SK-MEL-5 (cell line): ENCODE data around the gene CAMK1D. TPM values are rescaled to one million over a fixed set of nuclear protein-coding genes. Genes with fewer than 3 reads are reported as not detected.
"Not testable (repeated sequence)": the region's sequence is repeated elsewhere in the genome, so short reads cannot be mapped to it uniquely, and the experiment has no call there.

Source experiments
- DNase-seq: peaks from one replicate; pipeline ENCODE4 v3.0.0-alpha.2; 2016; ENCODE audit warnings: low read depth, low spot score
- in situ Hi-C: cut with HindIII; loops from 2 replicates; pipeline ENCODE4 v1.10.0; 2016; ENCODE audit warnings: low sequenced_read_pairs, high pct_unique_total_duplicates, low pct_unique_long_range_greater_than_20kb
- total RNA-seq: library from RNA; depleted of rRNA; stranded (reverse); fragments of >200 nt; shearing (Covaris generic); gene quantifications from 2 replicates; pipeline ENCODE4 v1.2.3, GENCODE V29; 2014

CAMK1D gene
- total RNA-seq, 1 experiment from 2014 or later: 0.37 TPM

DNA sequence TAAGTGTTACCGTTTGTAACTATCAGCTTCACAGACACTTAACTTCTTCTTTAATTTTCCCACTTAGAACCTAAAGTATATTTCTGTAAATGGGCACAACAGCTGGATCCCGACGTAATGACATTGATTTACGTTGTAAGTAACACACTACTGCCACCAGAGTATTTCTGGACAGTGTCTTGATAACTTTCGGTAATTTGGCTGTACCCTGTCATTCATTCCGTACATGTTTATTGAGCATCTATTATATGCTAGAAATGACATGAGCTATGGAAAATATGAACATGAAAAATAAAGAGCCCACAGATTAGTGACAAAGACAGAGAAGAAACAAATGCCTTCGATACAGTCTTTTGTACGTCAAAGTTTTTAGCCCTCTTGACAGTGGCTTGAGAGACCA is 360.8 kb downstream of the CAMK1D start:
- in situ Hi-C loops: no loop called here
- no peak for DNase-seq

DNA sequence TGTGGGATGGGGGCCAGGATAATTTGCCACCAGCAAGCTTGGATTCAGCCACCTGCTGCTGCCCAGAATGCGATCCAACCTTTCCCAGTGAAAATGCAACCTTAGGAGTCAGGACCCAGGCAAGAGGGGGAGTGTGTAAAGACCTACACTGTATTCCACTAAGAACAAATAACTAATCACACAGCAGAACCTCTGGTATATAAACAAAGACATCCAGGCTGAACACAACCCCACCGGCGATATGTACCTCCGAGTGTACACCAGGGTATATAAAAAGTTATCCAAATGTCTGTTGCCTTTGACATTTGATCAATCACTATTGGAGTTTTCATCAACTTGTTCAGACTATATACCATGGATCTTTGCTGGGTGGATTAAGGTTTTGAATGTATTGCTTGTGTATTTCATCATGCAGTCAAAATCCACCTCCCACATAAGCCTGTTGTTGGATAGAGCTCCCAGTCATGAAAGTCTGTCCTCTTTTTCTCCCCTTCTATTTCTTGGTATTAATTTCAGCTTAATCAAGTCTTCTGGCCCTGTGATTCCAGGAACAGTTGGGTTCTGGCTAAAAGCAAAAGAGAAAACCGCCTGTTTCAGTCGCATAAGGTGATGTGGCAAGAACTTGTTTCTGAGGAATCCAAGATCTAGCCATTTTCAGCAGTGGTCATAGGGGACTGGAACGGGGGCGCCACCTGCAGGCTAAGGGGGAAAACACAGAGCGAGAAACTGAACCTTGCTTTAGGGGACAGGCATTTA is 361.4 kb downstream of the CAMK1D start:
- in situ Hi-C loops: no loop called here
- peak; percentile 72 for DNase-seq

DNA sequence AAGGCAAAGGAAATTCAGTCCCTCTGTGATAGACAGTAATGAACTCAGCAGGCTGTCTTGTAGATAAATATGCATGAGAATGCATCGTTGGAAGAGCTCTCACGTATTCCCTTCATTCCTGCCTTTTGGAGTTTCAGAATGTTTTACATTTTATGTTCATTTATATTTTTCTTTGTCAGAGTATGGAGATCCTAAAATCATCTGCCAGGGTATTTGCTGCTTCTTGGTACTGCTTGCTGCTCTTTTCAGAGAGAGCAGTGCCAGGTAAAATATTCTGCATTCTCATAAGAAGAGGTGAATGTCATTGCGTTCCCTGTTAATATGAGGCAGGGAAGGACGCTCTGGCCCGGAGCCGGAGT is 362.0 kb downstream of the CAMK1D start:
- no peak for DNase-seq
- in situ Hi-C loops: no loop called here

DNA sequence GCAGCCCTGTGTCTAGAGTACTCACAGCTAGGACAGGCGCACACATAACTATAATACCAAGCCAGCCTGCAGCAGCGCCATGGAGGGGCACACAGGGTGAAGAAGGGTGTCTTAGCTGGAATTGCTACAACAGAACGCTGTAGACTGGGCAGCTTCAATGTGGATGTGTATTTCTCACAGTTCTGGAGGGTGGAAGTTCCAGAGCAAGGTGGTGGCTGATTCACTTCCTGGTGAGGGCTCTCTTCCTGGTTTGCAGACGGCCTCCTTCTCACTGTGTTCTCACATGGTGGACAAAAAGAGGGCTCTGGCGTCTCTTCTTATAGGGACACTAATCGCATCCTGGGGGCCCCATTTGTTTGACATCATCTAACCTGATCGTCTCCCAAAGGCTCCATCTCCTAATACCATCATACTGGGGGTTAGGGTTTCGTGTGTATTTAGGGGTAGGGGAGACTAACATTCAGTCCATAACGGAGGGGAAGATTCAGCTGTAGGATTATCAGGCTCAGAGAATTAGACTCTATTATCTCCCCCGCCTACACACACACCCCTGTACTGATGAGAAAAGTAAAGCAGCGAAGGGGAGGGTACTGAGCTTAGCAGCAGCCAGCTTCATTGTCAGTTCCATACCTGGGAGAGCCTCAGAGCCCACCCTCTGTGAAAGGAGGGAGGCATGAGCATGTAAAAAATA is 363.1 kb downstream of the CAMK1D start:
- in situ Hi-C loops: no loop called here

DNA sequence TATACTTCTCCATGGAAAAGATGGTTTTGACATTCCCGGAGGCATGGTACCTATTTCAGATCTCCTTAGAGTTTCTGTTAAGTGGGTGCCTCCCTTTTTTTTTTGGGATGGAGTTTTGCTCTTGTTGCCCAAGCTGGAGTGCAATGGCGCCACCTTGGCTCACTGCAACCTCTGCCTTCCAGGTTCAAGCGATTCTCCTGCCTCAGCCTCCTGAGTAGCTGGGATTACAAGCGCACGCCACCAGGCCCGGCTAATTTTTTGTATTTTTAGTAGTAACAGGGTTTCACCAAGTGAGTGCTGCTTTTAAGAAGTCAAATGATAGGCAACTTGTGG is 363.6 kb downstream of the CAMK1D start:
- in situ Hi-C loops, DNase-seq: not testable (repeated sequence)

More for the DNA sequence above, 363.1 kb downstream of the CAMK1D start:
- DNase-seq: no peak

DNA sequence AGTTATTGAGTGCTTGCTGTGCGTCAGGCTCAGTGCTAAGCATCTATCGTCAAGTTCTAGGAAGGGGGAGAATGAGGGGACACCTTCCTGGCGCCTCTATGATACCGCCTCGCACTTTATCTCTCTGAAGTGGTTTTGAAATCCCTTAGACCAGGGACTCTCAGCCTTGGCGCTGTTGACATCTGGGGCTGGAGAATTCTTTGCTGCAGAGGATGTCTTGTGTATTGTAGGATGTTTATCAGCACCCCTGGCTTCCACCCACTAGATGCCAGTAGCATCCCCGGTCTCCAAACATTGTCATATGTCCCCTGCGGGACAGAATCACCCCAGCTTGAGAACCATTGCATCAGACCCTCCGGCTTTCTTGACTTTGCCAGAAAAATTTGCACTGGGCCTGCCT is 366.7 kb downstream of the CAMK1D start:
- no peak for DNase-seq
- in situ Hi-C loops: no loop called here

DNA sequence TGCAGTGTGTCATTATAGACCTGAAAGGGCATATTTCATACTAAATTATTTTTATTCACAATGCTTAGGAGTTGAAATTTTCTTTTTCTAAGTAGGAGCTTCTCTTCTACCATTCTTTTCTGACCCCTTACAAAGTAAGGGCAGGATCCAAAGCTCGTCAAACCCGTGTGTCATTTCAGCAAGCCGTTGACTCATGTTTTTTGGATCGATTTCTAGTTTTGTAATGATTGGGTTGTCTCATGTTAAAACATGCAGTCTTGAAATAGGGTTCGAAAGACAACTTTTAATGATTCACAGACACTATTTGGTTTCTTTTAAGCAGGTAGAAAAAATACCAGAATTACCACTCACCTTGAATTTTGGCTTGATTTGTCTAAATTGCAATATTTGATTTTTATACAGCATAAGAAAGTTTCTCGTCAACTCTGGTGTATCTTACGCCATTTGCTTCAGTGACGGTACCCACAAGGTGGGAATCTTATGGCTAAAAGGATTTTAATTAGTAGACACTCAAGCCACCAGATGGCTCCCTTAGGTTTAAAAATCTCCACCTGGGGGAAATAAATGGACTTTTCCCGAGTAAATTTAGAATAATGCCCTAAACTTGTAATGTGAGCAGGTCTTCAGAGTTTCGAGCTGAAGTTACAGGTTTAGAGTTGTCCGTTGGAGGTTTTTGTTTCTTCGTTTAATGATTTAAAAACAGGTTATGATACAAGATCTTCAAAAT is 368.8 kb downstream of the CAMK1D start:
- peak; percentile 19 for DNase-seq
- in situ Hi-C loops: no loop called here

DNA sequence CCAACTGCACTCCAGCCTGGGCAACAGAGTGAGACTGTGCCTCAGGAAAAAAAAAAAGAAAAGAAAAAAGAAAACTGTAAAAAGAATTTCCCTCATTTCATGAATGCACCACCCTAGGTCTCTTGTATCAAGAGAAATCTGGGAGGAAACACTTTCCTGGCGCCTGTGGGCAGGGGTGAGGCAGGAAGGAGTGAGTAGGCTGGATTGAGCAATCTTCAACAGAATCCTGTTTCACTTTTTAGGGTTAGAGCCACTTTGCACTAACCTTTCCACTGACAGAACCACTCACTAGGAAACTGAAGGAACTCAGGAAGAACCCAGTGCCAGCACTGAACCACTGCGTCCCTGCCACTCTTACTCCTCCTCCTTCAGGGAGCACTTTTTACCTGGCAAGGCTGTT is 370.0 kb downstream of the CAMK1D start:
- DNase-seq: no peak
- in situ Hi-C loops: no loop called here

DNA sequence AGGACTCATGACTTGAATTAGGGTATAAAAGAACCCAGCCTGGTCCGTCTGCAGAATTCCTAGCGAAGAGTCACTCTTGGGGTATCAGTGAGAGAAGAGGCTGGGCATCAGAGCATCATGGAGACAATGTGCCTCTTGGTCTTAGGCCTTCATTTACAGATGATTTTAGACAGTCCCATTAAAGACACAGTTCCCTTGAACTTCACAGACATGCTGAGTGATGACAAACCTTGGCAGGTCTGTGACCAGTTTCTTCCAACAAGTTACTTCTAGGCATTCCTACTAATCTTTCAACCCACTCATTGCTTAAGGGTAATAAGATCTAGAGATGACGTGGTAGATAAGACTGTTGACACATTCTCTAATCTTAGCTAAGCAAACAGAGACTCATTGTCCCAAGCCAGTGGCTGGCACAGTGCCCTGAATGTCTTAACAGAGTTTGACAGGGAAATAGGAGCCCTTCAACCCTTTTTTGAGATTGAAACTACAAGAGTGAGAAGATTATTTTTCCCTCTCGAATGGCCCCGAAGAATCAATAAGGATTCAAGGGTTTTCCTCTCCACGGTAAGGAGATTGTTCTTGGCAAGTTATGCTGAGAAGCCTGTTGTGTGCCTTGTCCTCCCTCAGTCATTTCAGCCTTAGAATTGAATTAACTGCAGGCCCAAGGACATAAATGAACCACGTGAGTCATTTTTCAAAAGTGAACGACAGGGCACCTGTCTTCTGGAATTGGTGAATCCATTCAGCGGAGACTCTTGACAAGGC is 371.1 kb downstream of the CAMK1D start:
- peak; percentile 57 for DNase-seq
- in situ Hi-C loops: no loop called here

DNA sequence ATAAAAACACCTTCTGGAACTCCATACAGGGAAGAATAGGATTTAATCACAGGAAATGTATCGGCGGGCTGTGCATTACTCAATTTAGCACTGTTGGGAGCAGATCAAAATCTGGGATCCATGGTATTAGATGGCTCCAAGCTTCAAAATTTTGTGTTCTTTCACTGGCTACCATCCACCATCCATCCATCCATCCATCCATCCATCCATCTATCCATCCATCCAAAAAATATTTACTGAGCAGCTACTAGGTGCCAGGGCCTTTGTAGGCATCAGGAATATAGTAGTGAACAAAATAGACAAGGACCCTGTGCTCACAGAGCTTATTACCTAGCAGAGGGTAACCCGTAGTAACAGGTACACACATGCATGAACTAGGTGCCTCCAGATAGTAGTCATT is 372.0 kb downstream of the CAMK1D start:
- in situ Hi-C loops: no loop called here
- DNase-seq: no peak

DNA sequence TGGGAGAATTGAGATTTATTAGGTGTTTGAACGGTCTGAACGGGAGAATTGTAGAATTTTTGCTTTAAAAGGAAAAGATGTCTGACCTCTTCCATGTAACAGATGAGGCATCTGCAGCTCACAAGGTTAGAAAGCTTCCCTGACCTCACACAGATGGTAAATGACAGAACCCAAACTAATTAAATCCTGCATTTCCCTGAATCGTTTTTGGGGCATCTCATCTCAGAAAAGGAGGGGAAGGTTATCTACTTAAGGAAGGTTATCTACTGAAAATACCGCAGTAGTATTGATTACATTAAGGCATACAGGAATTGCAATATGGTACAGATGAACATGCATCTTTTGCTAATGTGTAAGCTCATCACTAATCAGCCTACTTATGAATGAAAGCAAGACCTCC is 373.9 kb downstream of the CAMK1D start:
- DNase-seq: no peak
- in situ Hi-C loops: no loop called here

DNA sequence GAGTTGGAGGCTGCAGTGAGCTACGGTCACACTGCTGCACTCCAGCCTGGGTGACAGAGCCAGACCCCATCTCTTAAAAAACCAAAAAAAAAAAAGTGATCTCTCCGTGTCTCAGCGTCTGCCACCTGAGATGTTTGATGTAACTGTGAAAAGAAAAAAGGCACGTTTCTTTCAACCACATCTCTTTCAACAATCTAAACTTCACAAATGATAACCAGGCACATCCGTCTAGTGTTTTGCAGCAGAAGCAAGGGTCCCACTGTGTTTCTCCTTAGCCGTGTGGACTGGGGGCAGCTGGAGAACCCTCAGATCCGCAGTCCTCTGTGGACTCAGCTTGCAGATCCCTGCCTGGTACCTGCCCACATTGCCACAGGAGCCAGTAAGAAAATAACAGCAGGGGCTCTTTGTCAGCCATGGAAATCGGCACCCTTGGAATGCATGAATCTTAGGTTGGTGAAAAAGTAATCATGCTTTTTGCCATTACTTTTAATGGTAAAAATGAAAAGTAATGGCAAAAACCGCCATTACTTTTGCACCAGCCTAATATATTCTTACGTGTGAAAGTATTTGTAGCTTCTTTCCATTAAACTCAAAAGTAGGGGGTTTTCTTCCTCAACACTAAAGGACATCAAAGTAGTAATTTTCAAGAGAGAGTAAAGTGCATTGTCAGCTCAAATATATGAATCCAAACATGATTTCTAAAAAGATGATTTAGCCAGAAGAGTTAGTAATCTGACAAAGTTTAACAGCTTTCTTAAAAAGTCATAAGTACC is 375.6 kb downstream of the CAMK1D start:
- DNase-seq: no peak
- in situ Hi-C loops: no loop called here

DNA sequence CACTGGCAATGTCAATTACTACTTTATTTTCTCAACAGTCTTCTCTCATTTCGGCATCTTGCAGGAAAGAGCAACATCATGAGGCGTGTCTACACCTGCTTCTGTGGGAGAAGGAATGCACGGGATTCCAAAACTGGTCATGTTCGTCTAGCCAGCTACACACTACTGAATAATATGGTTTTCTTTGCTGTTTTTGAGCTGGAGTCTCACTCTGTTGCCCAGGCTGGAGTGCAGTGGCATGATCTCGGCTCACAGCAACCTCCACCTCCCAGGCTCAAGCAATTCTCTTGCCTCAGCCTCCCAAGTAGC is 376.2 kb downstream of the CAMK1D start:
- in situ Hi-C loops, DNase-seq: not testable (repeated sequence)

DNA sequence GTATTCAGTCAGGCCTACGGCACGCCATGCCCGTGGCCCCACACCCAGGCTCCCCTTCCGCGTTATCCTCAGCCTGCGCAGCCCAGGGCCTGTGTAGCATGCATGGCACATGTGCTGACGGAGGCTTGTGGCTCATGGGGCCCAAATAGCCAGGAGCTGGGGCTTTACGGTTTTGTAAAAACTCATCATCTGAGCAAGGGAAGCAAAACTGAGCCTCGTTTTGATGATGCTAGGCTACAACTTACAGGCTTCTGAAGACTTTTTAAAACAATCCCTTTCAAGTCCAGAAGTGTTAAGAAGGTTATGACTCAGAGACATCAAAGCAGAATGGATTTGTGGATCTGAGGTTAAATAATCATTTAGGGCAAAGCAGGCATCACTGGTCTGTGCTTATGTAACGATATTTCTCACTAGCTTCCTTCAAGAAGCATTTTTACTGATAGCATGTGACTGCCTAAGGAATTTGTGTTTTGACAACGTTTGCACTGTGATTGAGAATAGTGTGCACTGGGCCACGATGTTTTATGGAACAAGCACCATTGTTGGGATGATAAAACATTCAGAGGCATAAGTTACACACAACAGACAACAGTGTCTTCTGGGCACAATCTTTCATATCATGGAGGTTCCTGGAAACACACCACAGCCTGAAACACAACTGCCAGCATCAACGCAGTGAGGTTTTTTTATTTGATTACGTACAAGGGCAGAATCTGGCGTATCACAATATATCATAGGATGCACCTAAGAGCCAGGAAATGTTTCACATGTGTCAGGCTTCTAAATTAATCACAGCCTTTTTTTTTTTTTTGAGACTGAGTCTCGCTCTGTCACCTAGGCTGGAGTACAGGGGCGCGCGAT is 377.9 kb downstream of the CAMK1D start:
- peak; percentile 29 for DNase-seq
- in situ Hi-C loops: no loop called here

DNA sequence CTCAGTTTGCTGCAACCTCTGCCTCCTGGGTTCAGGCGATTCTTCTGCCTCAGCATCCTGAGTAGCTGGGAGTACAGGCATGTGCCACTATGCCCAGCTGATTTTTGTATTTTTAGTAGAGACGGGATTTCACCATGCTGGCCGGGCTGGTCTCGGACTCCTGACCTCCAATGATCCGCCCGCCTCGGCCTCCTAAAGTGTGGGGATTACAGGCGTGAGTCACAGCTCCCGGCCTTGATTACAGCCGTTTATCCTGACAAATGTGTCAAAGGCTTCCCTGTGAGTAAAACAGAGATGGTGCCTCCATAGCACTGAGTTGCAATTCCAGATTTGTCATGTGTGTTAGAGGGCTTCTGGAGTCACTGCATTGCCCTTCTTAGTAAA is 378.5 kb downstream of the CAMK1D start:
- DNase-seq: no peak
- in situ Hi-C loops: no loop called here

DNA sequence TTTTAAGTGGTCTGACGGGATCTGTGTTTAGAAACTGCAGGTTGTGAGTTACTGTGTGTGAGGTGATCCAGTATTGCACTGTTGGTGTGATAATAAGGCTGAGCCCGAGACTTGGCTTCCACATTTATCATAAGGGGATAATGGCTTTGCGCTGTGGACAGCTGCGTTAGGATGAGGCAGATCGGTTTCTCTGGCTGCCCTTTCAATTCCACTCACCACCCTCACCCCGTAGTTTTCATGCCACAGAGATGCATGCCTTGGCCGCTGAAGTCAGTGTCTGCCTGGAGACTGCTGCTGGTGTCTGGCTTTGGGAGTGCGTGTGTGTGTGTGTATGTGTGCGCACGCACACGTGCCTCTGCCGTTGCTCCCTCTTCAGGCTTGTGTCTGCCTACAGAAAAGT is 379.1 kb downstream of the CAMK1D start:
- in situ Hi-C loops: no loop called here
- DNase-seq: no peak

DNA sequence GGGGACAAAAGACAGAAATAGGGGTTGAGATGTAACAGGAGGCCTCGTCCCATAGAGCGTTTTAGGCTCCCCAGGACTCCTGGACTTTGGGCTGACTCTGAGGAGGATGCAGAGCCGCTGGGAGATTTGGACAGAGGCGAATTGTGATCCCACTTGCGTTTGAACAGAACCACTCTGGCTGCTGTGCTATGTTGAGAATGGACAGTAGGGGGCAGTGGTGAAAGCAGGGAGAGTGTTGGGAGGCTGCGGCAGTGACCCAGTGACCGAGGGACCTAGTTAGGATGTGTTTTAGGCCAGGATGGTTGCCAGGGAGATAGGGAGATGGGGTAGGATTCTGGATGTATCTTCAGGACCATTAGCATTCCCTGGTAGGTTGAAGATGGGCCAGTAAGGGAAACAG is 380.5 kb downstream of the CAMK1D start:
- in situ Hi-C loops: no loop called here
- DNase-seq: peak; percentile 58
